Heart left ventricle (tissue), 13 donors: ENCODE data around the gene ARFGAP2.

Experiments used
- CTCF ChIP-seq, 12 donors: fragments of 200-600 bp; sonication (generic) in 4 of 12; IDR thresholded peaks; one replicate each; pipeline versions ENCODE4 v1.5.0 to v1.8.0; 2018 to 2022; ENCODE audit warnings: antibody characterized with exemption in 12 of 12, mild to moderate bottlenecking in 5 of 12
- POLR2A ChIP-seq, 2 donors: fragments of 450-650 bp; IDR thresholded peaks; one replicate each; pipeline ENCODE4 v1.6.1; 2017; ENCODE audit warnings: antibody characterized with exemption in 2 of 2, mild to moderate bottlenecking in 2 of 2, moderate library complexity in 2 of 2
- donor health status: ischemic (EF 13 %, LVEDD 7.1; RV severe dilation, severe dysfunction).
- donor health status: DM: no; HTN: yes; CAD: no.
- donor health status: DM: no; HTN: no; CAD: no.
- donor health status: ischemic (EF 25% LVEDD 6.9; RV normal size, moderate dysfunction).
- donor health status: ischemic (EF 25% LVEDD 5.7; RV mildly dilated, moderate dysfunction).
- donor health status: ischemic (EF 35%, LVEDD 5.7; RV mildly dilated, moderate dysfunction).
- donor health status: nonischemic (EF 11% LVEDD 7.7; RV severe dilation, severe dysfunction).
- donor health status: DM: yes; HTN: yes; CAD: no.
- donor health status: PGD.
- donor health status: ischemic (EF 29% LVEDD 5.4; RV normal size, mild dysfunction).
- donor health status: nonischemic (EF 23%, LVEDD 6.1; RV moderate dilation, normal function).

GRCh38 chr11:47175746-47176327 lies 842 bp downstream of the ARFGAP2 start:
- no peak for TF ChIP-seq POLR2A (IDR thresholded peaks at IDR 0.05)
- no peak for TF ChIP-seq CTCF (IDR thresholded peaks at IDR 0.05)
